GM06990 (cell line): ENCODE measurements around the gene PRKG1.

Experiments used
- DNase-seq: peaks from one replicate; pipeline ENCODE4 v3.0.0-alpha.2; 2011; ENCODE audit not compliant: insufficient read length; ENCODE audit errors: extremely low read depth
- H3K27me3 ChIP-seq: replicated peaks from 2 replicates; pipeline ENCODE4 v1.6.0; 2011; ENCODE audit warnings: low read length; ENCODE audit not compliant: control insufficient read depth, insufficient read depth
- H3K36me3 ChIP-seq: 2 replicates; pipeline ENCODE4 v1.5.1; 2011; ENCODE audit warnings: low read length; ENCODE audit not compliant: control insufficient read depth, insufficient read depth
- H3K4me3 ChIP-seq: replicated peaks from 2 replicates; pipeline ENCODE4 v1.5.1; 2011; ENCODE audit warnings: low read depth, mild to moderate bottlenecking, control low read depth, low read length
- TF ChIP-seq, protein P1 (sequence below): IDR thresholded peaks from 2 replicates; pipeline ENCODE4 v1.5.1; 2011; ENCODE audit warnings: low read length, control low read depth, mild to moderate bottlenecking, inconsistent platforms; ENCODE audit not compliant: insufficient read depth, poor library complexity, severe bottlenecking

Gene PRKG1

GRCh38 chr10:51700228-51700817 lies 626.0 kb downstream of the PRKG1 start:
- Histone ChIP-seq H3K36me3 (peaks cover 4% of the 10 kb centered on the region), H3K4me3 (peak overlapping the region; percentile 89), H3K27me3 (no peaks in the 10 kb centered on the region)
- DNase-seq, result no peak
- TF ChIP-seq, protein P1, sequence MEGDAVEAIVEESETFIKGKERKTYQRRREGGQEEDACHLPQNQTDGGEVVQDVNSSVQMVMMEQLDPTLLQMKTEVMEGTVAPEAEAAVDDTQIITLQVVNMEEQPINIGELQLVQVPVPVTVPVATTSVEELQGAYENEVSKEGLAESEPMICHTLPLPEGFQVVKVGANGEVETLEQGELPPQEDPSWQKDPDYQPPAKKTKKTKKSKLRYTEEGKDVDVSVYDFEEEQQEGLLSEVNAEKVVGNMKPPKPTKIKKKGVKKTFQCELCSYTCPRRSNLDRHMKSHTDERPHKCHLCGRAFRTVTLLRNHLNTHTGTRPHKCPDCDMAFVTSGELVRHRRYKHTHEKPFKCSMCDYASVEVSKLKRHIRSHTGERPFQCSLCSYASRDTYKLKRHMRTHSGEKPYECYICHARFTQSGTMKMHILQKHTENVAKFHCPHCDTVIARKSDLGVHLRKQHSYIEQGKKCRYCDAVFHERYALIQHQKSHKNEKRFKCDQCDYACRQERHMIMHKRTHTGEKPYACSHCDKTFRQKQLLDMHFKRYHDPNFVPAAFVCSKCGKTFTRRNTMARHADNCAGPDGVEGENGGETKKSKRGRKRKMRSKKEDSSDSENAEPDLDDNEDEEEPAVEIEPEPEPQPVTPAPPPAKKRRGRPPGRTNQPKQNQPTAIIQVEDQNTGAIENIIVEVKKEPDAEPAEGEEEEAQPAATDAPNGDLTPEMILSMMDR, result no peak

- DNase-seq, result no peak
- H3K4me3 ChIP-seq, result no peak overlapping the region
Measured at GRCh38 chr10:51705774-51706173, 631.5 kb downstream of the PRKG1 start.

DNA sequence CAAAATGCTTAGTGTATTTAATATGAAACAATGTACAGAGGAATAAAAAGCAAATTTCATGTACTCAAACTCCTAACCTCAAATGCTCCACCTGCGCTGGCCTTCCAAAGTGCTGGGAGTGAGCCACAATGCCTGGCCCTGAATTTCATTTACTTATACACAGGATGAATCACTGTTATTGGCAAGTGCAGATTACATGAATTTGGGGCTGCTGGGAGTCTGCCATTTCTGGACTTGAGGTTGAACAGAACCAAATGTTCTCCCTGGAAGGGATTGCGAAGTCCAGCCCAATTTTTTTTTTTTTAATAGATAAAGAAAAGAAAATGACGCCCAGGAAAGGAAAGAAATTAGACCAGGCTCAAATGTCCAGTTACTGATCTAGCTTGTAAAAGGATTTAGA lies 631.9 kb downstream of the PRKG1 start:
- TF ChIP-seq, protein P1, result no peak
- DNase-seq, result no peak
- no peak overlapping the region for H3K4me3 ChIP-seq
- no peaks in the 10 kb centered on the region for H3K36me3 ChIP-seq
- no peaks in the 10 kb centered on the region for H3K27me3 ChIP-seq

More at GRCh38 chr10:51705774-51706173, 631.5 kb downstream of the PRKG1 start:
- Histone ChIP-seq H3K36me3 (no peaks in the 10 kb centered on the region), H3K27me3 (no peaks in the 10 kb centered on the region)
- TF ChIP-seq, protein P1, result no peak

DNA sequence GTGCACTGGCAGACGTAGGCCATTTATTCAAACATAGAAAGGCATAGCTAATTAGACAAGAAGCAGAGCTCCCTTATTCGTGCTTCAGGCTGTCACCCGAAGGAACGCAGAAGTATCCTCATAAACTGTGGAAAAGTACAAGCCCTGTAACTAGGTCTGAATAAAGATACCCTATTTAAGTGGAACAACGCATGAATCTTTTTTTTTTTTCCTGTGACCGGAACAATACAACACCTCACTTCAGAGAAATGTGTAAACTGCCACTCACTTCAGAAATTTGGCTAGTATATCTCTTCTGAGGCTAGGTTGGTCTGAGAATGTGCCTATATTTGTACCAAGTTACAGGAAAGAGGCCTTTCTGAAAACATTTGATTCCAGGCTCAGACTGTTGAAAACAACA lies 633.1 kb downstream of the PRKG1 start:
- Histone ChIP-seq H3K27me3 (no peaks in the 10 kb centered on the region), H3K36me3 (no peaks in the 10 kb centered on the region), H3K4me3 (no peak overlapping the region)
- TF ChIP-seq, protein P1, result no peak
- no peak for DNase-seq

DNA sequence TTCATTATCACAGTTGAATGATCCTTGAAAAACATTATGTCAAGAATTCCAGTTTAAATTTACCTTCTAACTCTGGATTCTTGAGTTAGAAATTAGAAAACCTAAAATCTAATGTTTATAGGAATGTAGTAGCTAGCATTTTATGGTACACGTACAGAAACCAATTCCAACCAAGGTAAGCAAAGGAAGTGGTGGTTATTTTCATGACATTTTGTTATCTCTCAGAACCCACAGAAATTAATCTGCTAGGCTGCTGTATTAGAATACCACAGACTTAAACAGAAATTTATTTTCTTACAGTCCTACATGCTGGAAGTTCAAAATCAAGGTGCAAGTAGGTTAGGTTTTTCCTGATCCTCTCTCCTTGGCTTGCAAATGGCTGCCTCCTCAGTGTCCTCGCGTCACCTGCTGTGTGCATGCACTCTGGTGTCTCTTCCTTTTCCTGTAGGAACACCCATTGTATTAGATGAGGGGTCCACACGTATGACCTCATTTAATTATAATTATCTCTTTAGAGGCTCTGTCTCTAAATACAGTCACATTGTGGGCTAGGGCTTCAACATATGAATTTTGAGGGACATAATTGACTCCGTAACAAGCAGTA lies 633.6 kb downstream of the PRKG1 start:
- Histone ChIP-seq H3K27me3 (no peaks in the 10 kb centered on the region), H3K36me3 (no peaks in the 10 kb centered on the region), H3K4me3 (no peak overlapping the region)
- no peak for DNase-seq
- TF ChIP-seq, protein P1, result no peak
